CD8-positive, alpha-beta memory T cell (primary cell): ENCODE data around the gene ARHGAP30. TPM values are rescaled to one million over a fixed set of nuclear protein-coding genes. Genes with fewer than 3 reads are reported as not detected.

Source experiments
- CTCF ChIA-PET: fragments of 350-600 bp; sonication (Branson Sonifier 250); formaldehyde crosslinking; loops from one replicate; lab custom pipeline; 2021; ENCODE audit warnings: antibody characterized with exemption; lab: Charles Lee
- POLR2A ChIA-PET: fragments of 350-600 bp; sonication (Branson Sonifier 250); formaldehyde crosslinking; loops from one replicate; lab custom pipeline; 2021; ENCODE audit warnings: antibody characterized with exemption; lab: Charles Lee
- DNase-seq, 5 donors: peaks; one replicate each; pipeline versions ENCODE4 v3.0.0 to v3.0.0-alpha.2; 2020 to 2022; ENCODE audit warnings: mixed read lengths in 1 of 5
- H3K27ac ChIP-seq: one replicate; pipeline ENCODE4 v1.7.0; 2013; ENCODE audit warnings: low read depth, mild to moderate bottlenecking, low read length, moderate library complexity
- H3K27me3 ChIP-seq: 2 replicates; pipeline ENCODE4 v1.7.0; 2013; ENCODE audit warnings: low read length, mild to moderate bottlenecking; ENCODE audit not compliant: insufficient read depth, poor library complexity, severe bottlenecking
- H3K36me3 ChIP-seq: 2 replicates; pipeline ENCODE4 v1.7.0; 2013; ENCODE audit warnings: mild to moderate bottlenecking, low read length, moderate library complexity; ENCODE audit not compliant: insufficient read depth
- H3K4me1 ChIP-seq: 2 replicates; pipeline ENCODE4 v1.7.0; 2013; ENCODE audit warnings: mild to moderate bottlenecking, low read length, moderate library complexity; ENCODE audit not compliant: insufficient read depth
- H3K4me3 ChIP-seq: 2 replicates; pipeline ENCODE4 v1.7.0; 2013; ENCODE audit warnings: mild to moderate bottlenecking, low read length
- H3K9me3 ChIP-seq: 2 replicates; pipeline ENCODE4 v1.7.0; 2013; ENCODE audit warnings: mild to moderate bottlenecking, low read length
- H3K27ac Mint-ChIP-seq, 8 donors: one replicate each; pipeline ENCODE4 v1.8.0; 2020 to 2021; ENCODE audit warnings: mixed read lengths in 8 of 8, mild to moderate bottlenecking in 6 of 8, inconsistent platforms in 3 of 8, moderate library complexity in 3 of 8
- H3K27me3 Mint-ChIP-seq, 2 donors: one replicate each; pipeline ENCODE4 v1.8.0; 2020 to 2021; ENCODE audit warnings: mixed read lengths in 2 of 2, mild to moderate bottlenecking in 1 of 2, moderate library complexity in 1 of 2
- H3K36me3 Mint-ChIP-seq, 3 donors: one replicate each; pipeline ENCODE4 v1.8.0; 2020 to 2021; ENCODE audit warnings: mixed read lengths in 3 of 3, inconsistent platforms in 1 of 3, mild to moderate bottlenecking in 1 of 3
- H3K4me1 Mint-ChIP-seq, 3 donors: one replicate each; pipeline ENCODE4 v1.8.0; 2020 to 2021; ENCODE audit warnings: mixed read lengths in 3 of 3, inconsistent platforms in 1 of 3, mild to moderate bottlenecking in 1 of 3
- H3K4me3 Mint-ChIP-seq, 7 donors: one replicate each; pipeline ENCODE4 v1.8.0; 2020 to 2021; ENCODE audit warnings: mixed read lengths in 7 of 7, mild to moderate bottlenecking in 6 of 7, moderate library complexity in 4 of 7, inconsistent platforms in 2 of 7
- H3K9me3 Mint-ChIP-seq, 5 donors: one replicate each; pipeline ENCODE4 v1.8.0; 2020 to 2022; ENCODE audit warnings: mixed read lengths in 5 of 5, mild to moderate bottlenecking in 3 of 5, moderate library complexity in 2 of 5, inconsistent platforms in 1 of 5
- polyA plus RNA-seq: library from polyadenylated mRNA; unstranded; fragments of 300-500 nt; fragmentation: Illumina TruSeq; gene quantifications from one replicate; pipeline ENCODE4 v1.2.3, GENCODE V29; 2021
- total RNA-seq, 2 experiments: library from RNA; stranded (reverse); gene quantifications; one replicate each; pipeline ENCODE4 v1.2.3, GENCODE V29; 2021

ARHGAP30 gene
- total and polyA plus RNA-seq, 3 experiments from 2014 or later: 147 to 213 (median 149) TPM

GRCh38 chr1:161008869-161009510, 60.7 kb downstream of the ARHGAP30 start:
- Mint-ChIP-seq H3K9me3 (no peaks in the 10 kb centered on the region), H3K27ac (peak overlapping the region in 3 of 8 donors; percentile 18 to 77 (median 23)), H3K4me1 (peaks cover 17 to 24% (median 24%) of the 10 kb centered on the region in 3 donors), H3K27me3 (no peaks in the 10 kb centered on the region), H3K36me3 (peaks cover 0 to 2% (median 2%) of the 10 kb centered on the region in 3 donors), H3K4me3 (no peak overlapping the region)
- H3K36me3 ChIP-seq: no peaks in the 10 kb centered on the region
- H3K27me3 ChIP-seq: no peaks in the 10 kb centered on the region
- no peak overlapping the region for H3K27ac ChIP-seq
- no peak overlapping the region for H3K4me3 ChIP-seq
- DNase-seq: no peak
- POLR2A ChIA-PET: no interaction called here
- CTCF ChIA-PET: interaction anchor here (0.6 to 1.0 kb wide), 3 partner anchors 12 to 18 kb away, joined by 3 read pairs; partner anchors contain the start of gene F11R
- peaks cover 23% of the 10 kb centered on the region for H3K4me1 ChIP-seq
- no peaks in the 10 kb centered on the region for H3K9me3 ChIP-seq

- peak overlapping the region in 1 of 8 donors; percentile 24 for H3K27ac Mint-ChIP-seq
- H3K27ac ChIP-seq: no peak overlapping the region
- no peaks in the 10 kb centered on the region for H3K36me3 ChIP-seq
- CTCF ChIA-PET: interaction anchor here (1.2 to 1.6 kb wide), 2 partner anchors 19 to 62 kb away, joined by 3 to 4 read pairs; partner anchors contain the start of gene ARHGAP30
- H3K27me3 ChIP-seq: no peaks in the 10 kb centered on the region
- H3K4me3 Mint-ChIP-seq: no peak overlapping the region
- no peaks in the 10 kb centered on the region for H3K9me3 ChIP-seq
- H3K4me1 ChIP-seq: peaks cover 8% of the 10 kb centered on the region
- POLR2A ChIA-PET: interaction anchor here (1.0 kb wide), 1 partner anchor 31 kb away, joined by 5 read pairs; the partner anchor contains the start of gene TSTD1
- peaks cover 0 to 2% (median 2%) of the 10 kb centered on the region in 3 donors for H3K36me3 Mint-ChIP-seq
- DNase-seq: no peak
- H3K27me3 Mint-ChIP-seq: no peaks in the 10 kb centered on the region
- no peaks in the 10 kb centered on the region for H3K9me3 Mint-ChIP-seq
- peaks cover 5 to 10% (median 10%) of the 10 kb centered on the region in 3 donors for H3K4me1 Mint-ChIP-seq
- no peak overlapping the region for H3K4me3 ChIP-seq
Observed at GRCh38 chr1:161007369-161007768, 62.3 kb downstream of the ARHGAP30 start.

GRCh38 chr1:161006563-161006962, 63.1 kb downstream of the ARHGAP30 start:
- CTCF ChIA-PET: interaction anchor here (1.2 kb wide), 1 partner anchor 18 kb away, joined by 3 read pairs; no protein-coding TSS in a partner anchor
- Histone ChIP-seq H3K4me3 (no peak overlapping the region), H3K9me3 (no peaks in the 10 kb centered on the region), H3K36me3 (no peaks in the 10 kb centered on the region), H3K27ac (no peak overlapping the region), H3K27me3 (no peaks in the 10 kb centered on the region), H3K4me1 (no peaks in the 10 kb centered on the region)
- Mint-ChIP-seq H3K27ac (peak overlapping the region in 3 of 8 donors; percentile 7 to 82 (median 14)), H3K4me1 (peaks cover 0 to 4% (median 3%) of the 10 kb centered on the region in 3 donors), H3K4me3 (no peak overlapping the region), H3K27me3 (no peaks in the 10 kb centered on the region), H3K36me3 (peaks cover 0 to 4% (median 2%) of the 10 kb centered on the region in 3 donors), H3K9me3 (no peaks in the 10 kb centered on the region)
- POLR2A ChIA-PET: interaction anchor here (0.6 to 1.0 kb wide), 2 partner anchors 32 to 294 kb away, joined by 5 read pairs; partner anchors contain the start of gene TSTD1
- DNase-seq: no peak

- DNase-seq: no peak
- Mint-ChIP-seq H3K4me1 (peaks cover 4 to 10% (median 8%) of the 10 kb centered on the region in 3 donors), H3K36me3 (peaks cover 0 to 40% (median 5%) of the 10 kb centered on the region in 3 donors), H3K9me3 (no peaks in the 10 kb centered on the region), H3K27ac (peak overlapping the region in 1 of 8 donors; percentile 85), H3K4me3 (no peak overlapping the region), H3K27me3 (no peaks in the 10 kb centered on the region)
- Histone ChIP-seq H3K27ac (no peak overlapping the region), H3K36me3 (peaks cover 19% of the 10 kb centered on the region), H3K27me3 (no peaks in the 10 kb centered on the region), H3K9me3 (no peaks in the 10 kb centered on the region), H3K4me3 (no peak overlapping the region), H3K4me1 (no peaks in the 10 kb centered on the region)
- POLR2A ChIA-PET: no interaction called here
- CTCF ChIA-PET: interaction anchor here (0.6 to 1.7 kb wide), 2 partner anchors 11 to 748 kb away, joined by 4 to 5 read pairs; no protein-coding TSS in a partner anchor
Observed at GRCh38 chr1:161001525-161001924, 68.2 kb downstream of the ARHGAP30 start.

- H3K36me3 Mint-ChIP-seq: peaks cover 0 to 40% (median 5%) of the 10 kb centered on the region in 3 donors
- no peaks in the 10 kb centered on the region for H3K27me3 ChIP-seq
- H3K36me3 ChIP-seq: peaks cover 19% of the 10 kb centered on the region
- POLR2A ChIA-PET: no interaction called here
- CTCF ChIA-PET: interaction anchor here (0.6 to 6.6 kb wide), 4 partner anchors 11 to 747 kb away, joined by 3 to 94 read pairs (median 4); partner anchors contain the start of genes F11R and KLHDC9
- H3K9me3 Mint-ChIP-seq: no peaks in the 10 kb centered on the region
- no peaks in the 10 kb centered on the region for H3K4me1 ChIP-seq
- no peaks in the 10 kb centered on the region for H3K27me3 Mint-ChIP-seq
- H3K9me3 ChIP-seq: no peaks in the 10 kb centered on the region
- H3K4me3 ChIP-seq: no peak overlapping the region
- peaks cover 4 to 6% (median 5%) of the 10 kb centered on the region in 3 donors for H3K4me1 Mint-ChIP-seq
- no peak overlapping the region for H3K4me3 Mint-ChIP-seq
- no peak overlapping the region for H3K27ac Mint-ChIP-seq
- no peak for DNase-seq
- no peak overlapping the region for H3K27ac ChIP-seq
Observed at GRCh38 chr1:161000736-161001480, 68.8 kb downstream of the ARHGAP30 start.

GRCh38 chr1:160999376-160999775, 70.3 kb downstream of the ARHGAP30 start:
- Mint-ChIP-seq H3K36me3 (peaks cover 0 to 40% (median 5%) of the 10 kb centered on the region in 3 donors), H3K9me3 (no peaks in the 10 kb centered on the region), H3K4me3 (peak overlapping the region in 1 of 7 donors; percentile 72), H3K27me3 (no peaks in the 10 kb centered on the region), H3K27ac (no peak overlapping the region), H3K4me1 (peaks cover 4 to 6% (median 5%) of the 10 kb centered on the region in 3 donors)
- Histone ChIP-seq H3K27ac (no peak overlapping the region), H3K36me3 (peaks cover 19% of the 10 kb centered on the region), H3K4me1 (no peaks in the 10 kb centered on the region), H3K9me3 (no peaks in the 10 kb centered on the region), H3K27me3 (no peaks in the 10 kb centered on the region), H3K4me3 (no peak overlapping the region)
- DNase-seq: no peak
- CTCF ChIA-PET: interaction anchor here (1.0 to 6.6 kb wide), 5 partner anchors 9 to 99 kb away, joined by 3 to 94 read pairs (median 26); partner anchors contain the start of genes ARHGAP30, F11R and KLHDC9
- POLR2A ChIA-PET: no interaction called here

GRCh38 chr1:160997323-160998038, 72.2 kb downstream of the ARHGAP30 start:
- POLR2A ChIA-PET: interaction anchor here (0.5 to 1.4 kb wide), 4 partner anchors 16 to 139 kb away, joined by 3 to 4 read pairs (median 4); partner anchors contain the start of genes ARHGAP30 and TSTD1
- no peaks in the 10 kb centered on the region for H3K4me1 ChIP-seq
- peak overlapping the region in 7 of 8 donors; percentile 19 to 80 (median 47) for H3K27ac Mint-ChIP-seq
- peak in 4 of 5 donors; percentile 14 to 67 (median 33) for DNase-seq
- no peaks in the 10 kb centered on the region for H3K9me3 ChIP-seq
- H3K27me3 Mint-ChIP-seq: no peaks in the 10 kb centered on the region
- H3K36me3 Mint-ChIP-seq: peaks cover 0 to 40% (median 5%) of the 10 kb centered on the region in 3 donors
- CTCF ChIA-PET: interaction anchor here (0.7 to 6.6 kb wide), 22 partner anchors 10 to 384 kb away, joined by 3 to 94 read pairs (median 4); partner anchors contain the start of genes ARHGAP30, F11R, KLHDC9 and NECTIN4
- H3K4me3 ChIP-seq: no peak overlapping the region
- H3K27me3 ChIP-seq: no peaks in the 10 kb centered on the region
- H3K36me3 ChIP-seq: peaks cover 19% of the 10 kb centered on the region
- no peak overlapping the region for H3K4me3 Mint-ChIP-seq
- H3K27ac ChIP-seq: no peak overlapping the region
- peaks cover 4 to 6% (median 5%) of the 10 kb centered on the region in 3 donors for H3K4me1 Mint-ChIP-seq
- H3K9me3 Mint-ChIP-seq: no peaks in the 10 kb centered on the region
